ENCODE data around the gene CT45A1.
"Not testable (repeated sequence)": the region's sequence is repeated elsewhere in the genome, so short reads cannot be mapped to it uniquely, and the experiment has no call there.

The CT45A1 gene, protein sequence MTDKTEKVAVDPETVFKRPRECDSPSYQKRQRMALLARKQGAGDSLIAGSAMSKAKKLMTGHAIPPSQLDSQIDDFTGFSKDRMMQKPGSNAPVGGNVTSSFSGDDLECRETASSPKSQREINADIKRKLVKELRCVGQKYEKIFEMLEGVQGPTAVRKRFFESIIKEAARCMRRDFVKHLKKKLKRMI

DNA sequence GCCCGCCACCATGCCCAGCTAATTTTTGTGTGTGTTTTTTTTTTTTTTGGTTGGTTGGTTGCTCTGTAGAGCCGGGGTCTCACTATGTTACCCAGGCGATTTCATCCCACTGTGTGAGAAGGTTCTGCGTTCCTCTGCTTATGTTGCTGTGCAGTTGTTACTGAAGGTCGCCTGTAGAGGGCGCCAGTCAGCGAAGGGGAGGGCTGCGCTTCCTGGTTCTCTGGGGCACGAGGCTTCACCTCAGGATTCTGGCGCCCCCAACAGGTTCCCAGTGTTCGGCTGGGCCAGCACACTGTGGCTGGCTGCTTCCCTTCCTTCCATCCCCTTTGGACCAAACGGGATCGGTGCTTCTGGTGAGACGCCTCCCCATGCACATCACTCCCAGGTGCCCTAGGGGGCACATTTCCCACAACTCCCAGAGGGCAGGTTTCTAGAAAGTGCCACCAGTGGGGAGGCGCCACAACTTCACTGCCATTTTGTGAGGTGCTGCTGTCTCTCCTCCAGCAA, at the start of gene CT45A1:
Gene CT45A1 (plus strand): TSS at position 457 of the 507 bp plus-strand sequence. CDS start 5,302 bp downstream, outside the sequence.
- TF ChIP-seq, protein P1, sequence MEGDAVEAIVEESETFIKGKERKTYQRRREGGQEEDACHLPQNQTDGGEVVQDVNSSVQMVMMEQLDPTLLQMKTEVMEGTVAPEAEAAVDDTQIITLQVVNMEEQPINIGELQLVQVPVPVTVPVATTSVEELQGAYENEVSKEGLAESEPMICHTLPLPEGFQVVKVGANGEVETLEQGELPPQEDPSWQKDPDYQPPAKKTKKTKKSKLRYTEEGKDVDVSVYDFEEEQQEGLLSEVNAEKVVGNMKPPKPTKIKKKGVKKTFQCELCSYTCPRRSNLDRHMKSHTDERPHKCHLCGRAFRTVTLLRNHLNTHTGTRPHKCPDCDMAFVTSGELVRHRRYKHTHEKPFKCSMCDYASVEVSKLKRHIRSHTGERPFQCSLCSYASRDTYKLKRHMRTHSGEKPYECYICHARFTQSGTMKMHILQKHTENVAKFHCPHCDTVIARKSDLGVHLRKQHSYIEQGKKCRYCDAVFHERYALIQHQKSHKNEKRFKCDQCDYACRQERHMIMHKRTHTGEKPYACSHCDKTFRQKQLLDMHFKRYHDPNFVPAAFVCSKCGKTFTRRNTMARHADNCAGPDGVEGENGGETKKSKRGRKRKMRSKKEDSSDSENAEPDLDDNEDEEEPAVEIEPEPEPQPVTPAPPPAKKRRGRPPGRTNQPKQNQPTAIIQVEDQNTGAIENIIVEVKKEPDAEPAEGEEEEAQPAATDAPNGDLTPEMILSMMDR (IDR thresholded peaks at IDR 0.05; ENCODE audit: extremely low read depth, insufficient read depth, missing control alignments), result peak; percentile 44
- DNase-seq (ENCODE audit: low spot score); in situ Hi-C loops (cut with MboI; ENCODE audit: low pct_unique_long_range_greater_than_20kb, low sequenced_read_pairs, unreplicated experiment): not testable (repeated sequence)

DNA sequence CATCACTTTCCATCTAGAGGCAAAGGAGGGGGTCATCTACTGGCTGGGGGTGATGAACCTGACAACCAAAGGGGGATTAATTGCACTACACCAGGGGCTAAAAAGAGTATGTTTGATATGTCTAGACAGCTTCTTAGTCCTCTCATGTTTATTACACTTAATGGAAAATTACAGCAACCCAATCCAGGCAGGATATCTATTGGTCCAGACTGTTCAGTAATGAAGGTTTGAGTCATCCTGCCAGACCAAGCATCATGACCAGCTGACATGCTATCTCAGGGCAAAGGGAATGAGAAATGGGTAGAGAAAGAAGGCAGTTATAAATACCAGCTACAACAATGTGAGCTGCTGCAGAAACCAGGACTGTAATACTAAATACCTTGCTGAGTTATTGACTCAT, 40.5 kb upstream of the CT45A1 start:
- DNase-seq (ENCODE audit: low spot score); in situ Hi-C loops (cut with MboI; ENCODE audit: low pct_unique_long_range_greater_than_20kb, low sequenced_read_pairs, unreplicated experiment): not testable (repeated sequence)

DNA sequence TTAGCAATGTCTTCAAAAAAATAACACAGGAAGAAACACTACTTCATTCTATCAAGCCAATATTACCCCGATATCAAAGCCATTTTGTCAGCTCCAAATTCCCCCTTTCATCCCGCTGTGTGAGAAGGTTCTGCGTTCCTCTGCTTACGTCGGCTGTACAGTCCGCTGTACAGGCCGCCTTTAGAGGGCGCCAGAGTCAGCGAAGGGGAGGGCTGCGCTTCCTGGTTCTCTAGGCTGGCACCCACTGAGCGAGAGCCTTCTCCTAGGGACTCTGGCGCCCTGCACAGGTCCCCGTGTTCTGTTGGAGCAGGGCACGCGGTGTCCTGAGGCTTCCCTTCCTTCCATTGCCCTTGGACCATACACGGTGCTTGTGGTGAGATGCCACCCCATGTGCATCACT, 25.3 kb upstream of the CT45A1 start:
- in situ Hi-C loops (cut with MboI; ENCODE audit: low pct_unique_long_range_greater_than_20kb, low sequenced_read_pairs, unreplicated experiment), result no loop called here
- TF ChIP-seq, protein P1 (IDR thresholded peaks at IDR 0.05; ENCODE audit: extremely low read depth, insufficient read depth, missing control alignments), result peak; percentile 24
- no peak for DNase-seq (ENCODE audit: low spot score)

DNA sequence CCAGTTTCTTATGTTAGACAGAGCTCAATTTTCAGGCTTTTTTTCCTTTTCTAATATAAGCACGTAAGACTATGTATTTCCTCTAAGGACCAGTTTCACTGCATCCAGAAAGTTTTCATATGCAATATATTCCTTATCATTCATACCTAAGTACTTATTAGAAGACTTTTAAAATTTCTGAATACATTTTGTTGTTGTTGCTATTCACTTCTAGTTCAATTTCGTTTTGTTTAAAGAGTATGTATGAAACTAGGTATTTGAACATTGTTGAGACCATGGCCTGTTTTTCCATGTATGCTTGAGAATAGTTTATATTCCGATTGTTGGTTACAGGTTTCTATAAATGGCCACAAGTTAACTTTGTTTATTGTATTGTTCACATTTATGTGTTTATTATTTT, 18.0 kb upstream of the CT45A1 start:
- DNase-seq (ENCODE audit: low spot score), result no peak
- TF ChIP-seq, protein P1 (IDR thresholded peaks at IDR 0.05; ENCODE audit: extremely low read depth, insufficient read depth, missing control alignments), result no peak
- in situ Hi-C loops (cut with MboI; ENCODE audit: low pct_unique_long_range_greater_than_20kb, low sequenced_read_pairs, unreplicated experiment), result no loop called here

DNA sequence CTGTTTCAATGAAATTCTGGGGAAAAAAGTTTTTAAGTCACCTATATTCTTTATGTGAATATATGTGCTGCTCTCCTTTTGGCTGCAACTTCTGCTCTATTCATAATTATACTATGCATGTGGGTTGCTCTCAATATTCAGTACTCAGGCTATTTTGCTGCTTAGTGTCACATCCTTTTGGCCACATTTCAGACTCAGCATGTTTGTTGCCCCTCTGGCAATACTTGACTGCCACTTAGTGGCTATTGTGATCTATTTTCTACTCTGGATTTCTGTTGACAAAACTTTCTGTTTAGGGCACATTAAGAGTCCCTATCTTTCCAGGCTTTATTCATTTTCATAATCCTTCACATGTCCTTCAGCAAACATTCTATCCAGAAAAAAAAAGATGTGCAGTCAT, 15.8 kb upstream of the CT45A1 start:
- in situ Hi-C loops (cut with MboI; ENCODE audit: low pct_unique_long_range_greater_than_20kb, low sequenced_read_pairs, unreplicated experiment), result no loop called here
- no peak for DNase-seq (ENCODE audit: low spot score)

DNA sequence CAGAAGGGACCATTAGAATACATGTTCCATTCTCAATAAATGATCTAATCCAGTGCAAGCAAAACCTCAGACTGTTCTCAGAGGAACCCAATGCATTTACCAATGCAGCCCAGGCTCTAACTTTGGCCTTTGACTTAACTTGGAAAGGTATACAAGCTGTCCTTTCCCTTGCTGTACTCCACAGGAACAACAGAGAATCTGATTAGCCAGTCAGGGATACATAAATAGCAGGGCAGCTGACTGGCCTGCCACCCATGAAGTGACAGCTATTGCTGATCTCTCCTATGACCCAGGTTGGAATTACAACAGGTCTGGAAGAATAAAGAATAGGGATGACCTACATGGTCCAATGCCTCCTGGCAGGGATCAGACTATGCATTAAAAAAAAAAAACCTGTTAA, 14.5 kb upstream of the CT45A1 start:
- no peak for DNase-seq (ENCODE audit: low spot score)
- TF ChIP-seq, protein P1 (IDR thresholded peaks at IDR 0.05; ENCODE audit: extremely low read depth, insufficient read depth, missing control alignments), result no peak
- in situ Hi-C loops (cut with MboI; ENCODE audit: low pct_unique_long_range_greater_than_20kb, low sequenced_read_pairs, unreplicated experiment), result no loop called here

More for the DNA sequence above, 15.8 kb upstream of the CT45A1 start:
- TF ChIP-seq, protein P1 (IDR thresholded peaks at IDR 0.05; ENCODE audit: extremely low read depth, insufficient read depth, missing control alignments), result peak; percentile 29

DNA sequence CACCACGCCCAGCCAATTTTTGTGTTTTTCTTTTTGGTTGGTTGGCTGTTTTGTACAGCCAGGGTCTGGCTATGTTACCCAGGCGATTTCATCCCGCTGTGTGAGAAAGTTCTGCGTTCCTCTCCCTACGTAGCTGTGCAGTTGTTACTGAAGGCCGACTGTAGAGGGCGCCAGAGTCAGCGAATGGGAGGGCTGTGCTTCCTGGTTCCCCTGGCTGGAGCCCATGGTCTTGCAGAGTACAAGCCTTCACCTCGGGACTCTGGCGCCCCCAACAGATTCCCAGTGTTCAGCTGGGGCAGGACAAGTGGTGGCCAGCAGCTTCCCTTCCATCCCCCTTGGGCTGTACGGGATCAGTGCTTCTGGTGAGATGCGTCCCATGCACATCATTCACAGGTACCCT, 5.6 kb upstream of the CT45A1 start:
- TF ChIP-seq, protein P1 (IDR thresholded peaks at IDR 0.05; ENCODE audit: extremely low read depth, insufficient read depth, missing control alignments), result peak; percentile 60
- peak; percentile 25 for DNase-seq (ENCODE audit: low spot score)
- in situ Hi-C loops (cut with MboI; ENCODE audit: low pct_unique_long_range_greater_than_20kb, low sequenced_read_pairs, unreplicated experiment), result no loop called here

All from GM13977 (cell line).